GM23338 (cell line): ENCODE data around the gene VPS37C.

Experiments
- CREB1 ChIP-seq: fragments of 250-450 bp; sonication (Bioruptor Pico); IDR thresholded peaks from 2 replicates; pipeline ENCODE4 v1.5.0; 2020; ENCODE audit warnings: low read depth, mild to moderate bottlenecking, moderate library complexity
- CTCF ChIP-seq, 2 experiments: fragments of 200-600 bp in 1 of 2; sonication (generic) in 1 of 2; conservative IDR thresholded peaks; 2 replicates each; pipeline versions ENCODE4 v1.5.1 to v1.6.1; 2016 to 2017; ENCODE audit warnings: antibody characterized with exemption in 2 of 2, low read depth in 2 of 2, mild to moderate bottlenecking in 2 of 2, moderate library complexity in 1 of 2
- EZH2phosphoT487 ChIP-seq: fragments of 200-600 bp; sonication (generic); IDR thresholded peaks from one replicate; pipeline ENCODE4 v1.8.1; 2018; ENCODE audit warnings: antibody characterized with exemption; ENCODE audit not compliant: unreplicated experiment
- POLR2AphosphoS5 ChIP-seq: IDR thresholded peaks from 2 replicates; pipeline ENCODE4 v1.6.1; 2016; ENCODE audit warnings: antibody characterized with exemption, low read depth
- REST ChIP-seq: IDR thresholded peaks from one replicate; pipeline ENCODE4 v1.6.1; 2018; ENCODE audit warnings: antibody characterized with exemption; ENCODE audit not compliant: unreplicated experiment

GRCh38 chr11:61160487-61161189 lies 588 bp downstream of the VPS37C start:
- TF ChIP-seq CTCF (conservative IDR thresholded peaks at IDR 0.05; ENCODE audit: low read depth in 2 of 2) (no peak), REST (no peak), EZH2phosphoT487 (no peak), POLR2AphosphoS5 (no peak), CREB1 (CRISPR knock-in tag) (no peak)
